ENCODE measurements around the gene TRIP12.
"Not testable (repeated sequence)": the region's sequence is repeated elsewhere in the genome, so short reads cannot be mapped to it uniquely, and the experiment has no call there.

The TRIP12 gene

GRCh38 chr2:229748950-229749349, 172.9 kb downstream of the TRIP12 start:
- H3K9me3 ChIP-seq (ENCODE audit: control insufficient read depth, insufficient read depth, low read length) = no peaks in the 10 kb centered on the region; the same call in 1 of the 2 replicates
- no peak overlapping the region for H3K4me2 ChIP-seq (ENCODE audit: low read length)
- no peaks in the 10 kb centered on the region for H3K27me3 ChIP-seq (ENCODE audit: control insufficient read depth, low read length)
- H3K27ac ChIP-seq (ENCODE audit: low read depth, low read length) = no peak overlapping the region
- no peaks in the 10 kb centered on the region for H3K9me2 ChIP-seq (replicated peaks; ENCODE audit: control insufficient read depth, low read length)
- TF ChIP-seq CTCF (IDR thresholded peaks at IDR 0.05; ENCODE audit: low read depth, low read length, poor library complexity, severe bottlenecking) (no peak), EZH2phosphoT487 (IDR thresholded peaks at IDR 0.05; ENCODE audit: borderline replicate concordance, low read length) (no peak)
- no peaks in the 10 kb centered on the region for H4K20me1 ChIP-seq (ENCODE audit: control insufficient read depth, insufficient read depth, low read depth, low read length)
- no peaks in the 10 kb centered on the region for H3F3A ChIP-seq (ENCODE audit: control insufficient read depth, insufficient read depth)
- H3K4me3 ChIP-seq (ENCODE audit: low read length) = no peak overlapping the region
- H3K79me2 ChIP-seq (ENCODE audit: control insufficient read depth, low read length) = no peaks in the 10 kb centered on the region
- peaks cover 4% of the 10 kb centered on the region for H3K4me1 ChIP-seq (ENCODE audit: control insufficient read depth, low read length)
- no peaks in the 10 kb centered on the region for H3K36me3 ChIP-seq (ENCODE audit: control insufficient read depth, low read length)

GRCh38 chr2:229742691-229743090, 179.1 kb downstream of the TRIP12 start:
- H3F3A ChIP-seq (ENCODE audit: control insufficient read depth, insufficient read depth); H3K4me2 ChIP-seq (ENCODE audit: low read length); H3K9me2 ChIP-seq (replicated peaks; ENCODE audit: control insufficient read depth, low read length); H3K9me3 ChIP-seq (ENCODE audit: control insufficient read depth, insufficient read depth, low read length); H4K20me1 ChIP-seq (ENCODE audit: control insufficient read depth, insufficient read depth, low read depth, low read length); H3K4me1 ChIP-seq (ENCODE audit: control insufficient read depth, low read length); H3K4me3 ChIP-seq (ENCODE audit: low read length); H3K27ac ChIP-seq (ENCODE audit: low read depth, low read length); H3K36me3 ChIP-seq (ENCODE audit: control insufficient read depth, low read length); H3K79me2 ChIP-seq (ENCODE audit: control insufficient read depth, low read length); H3K27me3 ChIP-seq (ENCODE audit: control insufficient read depth, low read length): not testable (repeated sequence)

GRCh38 chr2:229740279-229740678, 181.5 kb downstream of the TRIP12 start:
- H4K20me1 ChIP-seq (ENCODE audit: control insufficient read depth, insufficient read depth, low read depth, low read length) = no peaks in the 10 kb centered on the region
- no peaks in the 10 kb centered on the region for H3K36me3 ChIP-seq (ENCODE audit: control insufficient read depth, low read length)
- no peaks in the 10 kb centered on the region for H3F3A ChIP-seq (ENCODE audit: control insufficient read depth, insufficient read depth)
- peaks cover 14% of the 10 kb centered on the region; the same call in 1 of the 2 replicates for H3K9me3 ChIP-seq (ENCODE audit: control insufficient read depth, insufficient read depth, low read length)
- no peak overlapping the region for H3K27ac ChIP-seq (ENCODE audit: low read depth, low read length)
- H3K4me2 ChIP-seq (ENCODE audit: low read length) = no peak overlapping the region
- H3K4me1 ChIP-seq (ENCODE audit: control insufficient read depth, low read length) = no peaks in the 10 kb centered on the region
- no peaks in the 10 kb centered on the region for H3K27me3 ChIP-seq (ENCODE audit: control insufficient read depth, low read length)
- H3K4me3 ChIP-seq (ENCODE audit: low read length) = no peak overlapping the region
- no peaks in the 10 kb centered on the region for H3K79me2 ChIP-seq (ENCODE audit: control insufficient read depth, low read length)
- no peaks in the 10 kb centered on the region for H3K9me2 ChIP-seq (replicated peaks; ENCODE audit: control insufficient read depth, low read length)
- TF ChIP-seq CTCF (IDR thresholded peaks at IDR 0.05; ENCODE audit: low read depth, low read length, poor library complexity, severe bottlenecking) = no peak
- no peak for TF ChIP-seq EZH2phosphoT487 (IDR thresholded peaks at IDR 0.05; ENCODE audit: borderline replicate concordance, low read length)

GRCh38 chr2:229738024-229738625, 183.7 kb downstream of the TRIP12 start:
- Histone ChIP-seq H3K9me3 (ENCODE audit: control insufficient read depth, insufficient read depth, low read length) (peaks cover 14% of the 10 kb centered on the region; the same call in 1 of the 2 replicates), H3K9me2 (replicated peaks; ENCODE audit: control insufficient read depth, low read length) (no peaks in the 10 kb centered on the region), H3K79me2 (ENCODE audit: control insufficient read depth, low read length) (no peaks in the 10 kb centered on the region), H3K27ac (ENCODE audit: low read depth, low read length) (no peak overlapping the region), H3K4me2 (ENCODE audit: low read length) (no peak overlapping the region), H3F3A (ENCODE audit: control insufficient read depth, insufficient read depth) (no peaks in the 10 kb centered on the region), H3K36me3 (ENCODE audit: control insufficient read depth, low read length) (no peaks in the 10 kb centered on the region), H4K20me1 (ENCODE audit: control insufficient read depth, insufficient read depth, low read depth, low read length) (no peaks in the 10 kb centered on the region), H3K4me3 (ENCODE audit: low read length) (no peak overlapping the region), H3K27me3 (ENCODE audit: control insufficient read depth, low read length) (0 out of 2 replicates have a peak, but pooled peaks cover 3% of the 10 kb centered on the region), H3K4me1 (ENCODE audit: control insufficient read depth, low read length) (no peaks in the 10 kb centered on the region)
- TF ChIP-seq CTCF (IDR thresholded peaks at IDR 0.05; ENCODE audit: low read depth, low read length, poor library complexity, severe bottlenecking) (no peak), EZH2phosphoT487 (IDR thresholded peaks at IDR 0.05; ENCODE audit: borderline replicate concordance, low read length) (no peak)
